GM12801 (cell line): ENCODE results near the gene EGFL8.

Experiments used
- CTCF ChIP-seq: IDR thresholded peaks from one replicate; pipeline ENCODE4 v1.5.1; 2011; ENCODE audit warnings: control low read depth; ENCODE audit not compliant: insufficient read length; ENCODE audit errors: extremely low read depth

EGFL8 gene

GRCh38 chr6:32152769-32153563 is 11.4 kb upstream of the EGFL8 start:
- no peak for TF ChIP-seq CTCF

GRCh38 chr6:32153564-32154513 is 10.6 kb upstream of the EGFL8 start, which contains the start of gene PPT2:
Gene PPT2 (plus strand): TSS chr6:32154141. CDS start chr6:32154595, 454 bp downstream.
- TF ChIP-seq CTCF: no peak

- TF ChIP-seq CTCF: no peak
These were observed 9.8 kb upstream of the EGFL8 start for GRCh38 chr6:32154514-32155161.

GRCh38 chr6:32156891-32157290 is 7.5 kb upstream of the EGFL8 start:
- TF ChIP-seq CTCF: no peak

GRCh38 chr6:32158052-32158451 is 6.3 kb upstream of the EGFL8 start:
- no peak for TF ChIP-seq CTCF

GRCh38 chr6:32163559-32164258 is 686 bp upstream of the EGFL8 start:
- TF ChIP-seq CTCF: no peak
